Measurements from ENCODE around the gene BSND.
A peak's percentile ranks its signal among the peaks of the same experiment; 100 is the strongest.
"Not testable (repeated sequence)": the region's sequence is repeated elsewhere in the genome, so short reads cannot be mapped to it uniquely, and the experiment has no call there.

BSND gene

DNA sequence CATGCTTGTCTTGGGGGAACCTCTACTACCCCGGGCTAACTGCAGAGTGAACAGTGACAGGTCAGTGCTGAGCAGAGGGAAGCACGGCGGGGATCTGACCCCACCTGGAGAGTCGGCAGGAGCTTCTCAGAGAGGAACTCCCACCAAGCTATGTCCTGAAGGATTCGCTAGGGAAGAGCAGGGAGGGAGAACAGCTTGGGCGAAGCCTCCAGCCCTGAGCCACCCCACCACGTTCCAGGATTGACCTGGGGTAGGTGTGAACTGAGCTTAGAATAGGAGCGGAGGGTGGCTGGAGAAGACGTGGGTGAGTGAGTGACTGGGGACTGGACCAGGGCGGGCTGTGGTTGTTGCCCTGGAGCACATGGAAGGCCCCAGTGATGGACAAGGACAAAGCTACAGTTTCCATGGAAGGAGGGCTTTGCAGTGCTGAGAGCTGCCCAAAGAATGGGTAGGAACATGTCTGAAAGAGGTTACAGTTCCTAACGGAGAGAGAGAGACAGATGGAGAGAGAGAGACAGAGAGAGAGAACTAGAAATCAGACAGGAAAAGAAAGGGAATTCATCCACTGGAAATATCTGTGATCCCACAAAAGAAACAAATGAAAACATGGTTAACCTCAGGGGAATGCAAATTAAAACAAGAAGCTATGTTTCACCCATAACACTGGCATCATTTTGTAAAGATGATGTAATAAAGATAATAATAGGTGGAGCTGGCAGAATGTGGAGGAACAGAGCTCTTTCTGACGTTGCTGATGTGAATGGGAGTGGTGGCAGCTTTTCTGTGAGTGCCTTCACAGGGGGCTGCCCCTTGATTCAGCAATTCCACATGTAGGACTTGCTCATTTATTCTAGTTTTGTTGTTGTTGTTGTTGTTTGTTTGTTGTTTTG, 17.2 kb downstream of the BSND start:
- no peak for DNase-seq (ENCODE audit: low read depth in 2 of 2)

DNA sequence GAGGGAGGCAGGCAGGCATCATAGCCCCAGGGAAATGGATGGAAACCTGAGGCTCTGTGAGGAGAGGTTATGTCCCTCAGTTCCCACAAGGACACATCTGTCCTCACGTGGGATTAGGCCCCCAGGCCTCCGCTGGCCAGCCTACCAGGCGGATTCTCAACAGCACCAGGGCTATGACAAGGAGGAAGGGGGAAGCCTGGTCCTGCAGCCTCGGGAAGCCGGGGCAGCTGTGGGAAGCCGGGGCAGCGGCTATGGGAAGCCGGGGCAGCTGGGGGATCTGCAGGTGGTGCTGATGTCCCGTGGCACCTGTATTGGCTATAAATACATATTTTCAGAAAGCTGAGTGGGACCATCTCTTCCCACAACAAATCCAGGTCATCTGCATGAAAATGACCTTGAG, 19.7 kb downstream of the BSND start:
- no peak for DNase-seq (ENCODE audit: low read depth in 2 of 2)

GRCh38 chr1:55021942-55022546, 23.3 kb downstream of the BSND start:
- DNase-seq (ENCODE audit: low read depth in 2 of 2): peak; percentile 24 to 28

DNA sequence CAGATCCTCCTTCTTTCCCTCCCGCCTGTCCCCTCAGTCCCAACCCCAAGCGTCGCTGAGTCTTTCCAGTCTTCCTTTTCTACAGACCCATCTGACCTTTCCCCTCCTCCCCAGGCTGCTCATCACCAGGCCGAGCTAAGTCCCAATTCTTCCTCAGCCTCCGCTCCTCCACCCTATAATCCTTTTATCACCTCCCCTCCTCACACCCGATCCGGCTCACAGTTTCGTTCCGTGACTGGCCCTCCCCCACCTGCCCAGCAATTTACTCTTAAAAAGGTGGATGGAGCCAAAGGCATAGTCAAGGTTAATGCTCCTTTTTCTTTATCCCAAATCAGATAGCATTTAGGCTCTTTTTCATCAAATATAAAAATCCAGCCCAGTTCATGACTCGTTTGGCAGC, 25.4 kb downstream of the BSND start:
- DNase-seq (ENCODE audit: low read depth in 2 of 2): not testable (repeated sequence)

DNA sequence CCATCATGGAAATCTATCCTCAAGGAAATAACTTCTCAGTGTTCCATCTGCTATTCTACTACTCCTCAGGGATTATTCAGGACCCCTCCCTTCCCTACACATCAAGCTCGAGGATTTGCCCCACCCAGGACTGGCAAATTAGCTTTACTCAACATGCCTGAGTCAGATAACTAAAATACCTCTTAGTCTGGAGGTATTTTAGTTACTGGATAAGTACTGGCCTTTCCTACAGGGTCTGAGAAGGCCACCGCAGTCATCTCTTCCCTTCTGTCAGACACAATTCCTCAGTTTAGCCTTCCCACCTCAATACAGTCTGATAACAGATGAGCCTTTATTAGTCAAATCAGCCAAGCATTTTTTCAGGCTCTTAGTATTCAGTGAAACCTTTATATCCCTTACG, 27.9 kb downstream of the BSND start:
- not testable (repeated sequence) for DNase-seq (ENCODE audit: low read depth in 2 of 2)

GRCh38 chr1:55031098-55031497, 32.4 kb downstream of the BSND start:
- not testable (repeated sequence) for DNase-seq (ENCODE audit: low read depth in 2 of 2)

- no peak for DNase-seq (ENCODE audit: low read depth in 2 of 2)
Measured at GRCh38 chr1:55033265-55033614, 34.5 kb downstream of the BSND start.

GRCh38 chr1:55034476-55035133, 35.9 kb downstream of the BSND start:
- DNase-seq (ENCODE audit: low read depth in 2 of 2): no peak

DNA sequence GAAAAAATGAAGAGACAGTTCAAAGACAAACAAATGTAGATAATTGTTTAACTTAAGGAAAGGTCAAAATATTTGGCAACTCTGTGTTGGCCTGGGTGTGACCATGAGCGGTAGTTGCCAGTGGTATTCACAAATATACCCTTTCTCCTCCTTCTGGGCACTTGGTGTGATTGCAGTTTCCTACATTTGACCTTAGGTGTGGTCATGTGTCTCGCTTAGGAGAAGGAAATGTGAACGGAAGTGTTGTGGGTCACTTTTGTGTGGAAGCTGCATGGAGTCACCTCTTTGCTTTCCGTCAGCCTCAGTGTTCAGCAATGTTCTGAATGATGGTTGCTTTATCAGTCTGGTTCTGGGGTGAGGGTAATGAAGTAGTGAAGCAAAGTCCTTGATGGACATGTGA, 37.2 kb downstream of the BSND start:
- DNase-seq (ENCODE audit: low read depth in 2 of 2): no peak

DNA sequence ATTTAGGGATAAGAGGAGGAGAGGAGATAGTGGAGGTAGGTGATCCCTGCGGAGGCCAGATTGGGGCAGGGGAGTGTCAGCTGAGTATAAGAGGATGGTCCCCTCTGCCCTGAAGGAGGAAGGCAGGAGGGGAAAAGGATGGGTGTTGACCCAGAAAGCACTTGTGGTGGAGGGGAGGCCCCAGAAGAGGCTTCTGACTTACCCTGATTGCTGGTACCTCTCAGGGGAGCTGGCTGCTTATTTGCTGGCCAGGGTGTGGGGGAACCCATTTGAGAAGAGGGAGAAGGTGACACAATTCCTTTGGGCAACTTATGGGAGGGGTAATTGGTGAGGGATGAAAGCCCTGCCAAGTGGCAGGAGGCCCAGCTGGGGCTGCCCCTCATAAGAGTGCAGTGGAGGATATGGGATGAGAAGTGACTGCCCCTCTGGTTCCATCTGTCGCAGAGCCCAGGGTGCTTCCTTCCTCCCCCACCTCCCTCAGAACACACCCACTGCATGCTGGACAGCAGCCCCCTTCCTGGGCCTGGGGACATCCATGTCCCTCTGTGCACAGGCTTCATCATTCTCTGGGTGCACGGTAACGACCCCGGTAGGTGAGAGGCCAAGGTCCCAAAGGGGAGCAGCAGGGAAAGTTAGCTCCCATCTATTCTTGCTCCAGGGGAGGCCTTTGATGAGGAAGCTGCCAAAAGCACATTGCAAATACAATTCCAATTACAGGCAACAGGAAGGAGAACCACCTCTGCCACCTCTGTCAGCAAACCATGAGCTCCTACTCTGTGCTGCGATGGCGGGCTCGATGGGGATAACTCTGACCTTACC, 39.2 kb downstream of the BSND start:
- no peak for DNase-seq (ENCODE audit: low read depth in 2 of 2)

- DNase-seq (ENCODE audit: low read depth in 2 of 2): no peak
Measured at GRCh38 chr1:55038552-55038838, 39.8 kb downstream of the BSND start.

DNA sequence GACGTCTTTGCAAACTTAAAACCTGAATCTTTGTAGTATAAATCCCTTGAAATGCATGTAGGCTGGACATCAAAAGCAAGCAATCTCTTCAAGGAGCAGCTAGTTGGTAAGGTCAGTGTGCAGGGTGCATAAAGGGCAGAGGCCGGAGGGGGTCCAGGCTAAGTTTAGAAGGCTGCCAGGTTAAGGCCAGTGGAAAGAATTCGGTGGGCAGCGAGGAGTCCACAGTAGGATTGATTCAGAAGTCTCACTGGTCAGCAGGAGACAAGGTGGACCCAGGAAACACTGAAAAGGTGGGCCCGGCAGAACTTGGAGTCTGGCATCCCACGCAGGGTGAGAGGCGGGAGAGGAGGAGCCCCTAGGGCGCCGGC, 40.2 kb downstream of the BSND start:
- DNase-seq (ENCODE audit: low read depth in 2 of 2): no peak

- DNase-seq (ENCODE audit: low read depth in 2 of 2): no peak
Measured at GRCh38 chr1:55039342-55040082, 40.8 kb downstream of the BSND start, which contains the start of gene PCSK9. Gene PCSK9 (plus strand): TSS chr1:55039548. CDS start chr1:55039838, 290 bp downstream.

DNA sequence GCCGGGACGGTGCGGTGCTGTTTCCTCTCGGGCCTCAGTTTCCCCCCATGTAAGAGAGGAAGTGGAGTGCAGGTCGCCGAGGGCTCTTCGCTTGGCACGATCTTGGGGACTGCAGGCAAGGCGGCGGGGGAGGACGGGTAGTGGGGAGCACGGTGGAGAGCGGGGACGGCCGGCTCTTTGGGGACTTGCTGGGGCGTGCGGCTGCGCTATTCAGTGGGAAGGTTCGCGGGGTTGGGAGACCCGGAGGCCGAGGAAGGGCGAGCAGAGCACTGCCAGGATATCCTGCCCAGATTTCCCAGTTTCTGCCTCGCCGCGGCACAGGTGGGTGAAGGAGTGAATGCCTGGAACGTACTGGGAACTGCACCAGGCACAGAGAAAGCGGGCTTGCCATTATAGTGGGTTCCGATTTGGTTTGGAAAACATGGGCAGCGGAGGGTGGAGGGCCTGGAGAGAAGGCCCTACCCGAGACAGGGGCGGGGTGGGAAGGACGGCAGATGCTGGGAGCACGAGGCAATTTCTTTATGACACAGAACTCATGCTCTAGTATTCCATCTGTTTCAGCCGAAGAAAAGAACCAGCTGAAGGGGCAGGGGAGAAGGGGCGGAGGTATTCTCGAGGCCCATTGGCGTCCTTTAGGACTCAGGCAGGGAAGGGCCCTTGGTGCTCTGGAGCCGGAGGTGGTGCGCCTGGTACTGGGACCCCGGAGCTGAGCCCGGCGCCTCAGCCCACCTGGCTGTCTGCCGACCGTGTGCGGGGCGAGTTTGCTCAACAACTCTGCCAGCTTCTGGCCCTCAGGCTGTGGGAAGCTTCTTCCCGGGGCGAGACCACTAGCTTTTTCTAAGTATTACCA, 41.6 kb downstream of the BSND start:
- no peak for DNase-seq (ENCODE audit: low read depth in 2 of 2)

DNA sequence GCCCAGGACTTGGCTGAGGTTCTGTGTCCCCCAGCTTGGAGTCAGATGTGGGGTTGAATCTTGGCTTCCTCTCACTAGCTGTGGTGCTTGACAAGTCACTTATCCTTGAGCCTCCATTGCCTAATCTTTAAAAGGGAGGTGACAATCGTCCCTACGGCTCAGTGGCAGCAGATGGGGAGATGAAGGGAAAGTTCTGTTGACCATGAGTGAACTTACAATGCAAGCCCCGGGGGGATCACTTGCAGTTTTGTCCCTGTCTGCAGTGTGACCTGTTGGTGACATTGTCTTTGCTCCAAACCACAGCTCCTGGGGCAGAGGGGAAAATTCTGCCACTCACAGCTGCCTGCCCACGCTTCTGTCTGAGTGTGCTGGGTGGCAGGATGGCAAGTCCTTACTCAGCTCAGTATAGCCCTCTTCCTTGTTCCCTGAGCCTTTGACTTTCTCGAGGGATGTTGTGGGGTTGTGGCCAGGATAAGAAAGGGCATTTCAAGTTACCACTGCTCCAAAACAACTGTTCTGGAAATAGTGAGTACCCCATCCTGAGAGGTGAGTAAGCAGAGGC, 42.3 kb downstream of the BSND start:
- no peak for DNase-seq (ENCODE audit: low read depth in 2 of 2)

DNA sequence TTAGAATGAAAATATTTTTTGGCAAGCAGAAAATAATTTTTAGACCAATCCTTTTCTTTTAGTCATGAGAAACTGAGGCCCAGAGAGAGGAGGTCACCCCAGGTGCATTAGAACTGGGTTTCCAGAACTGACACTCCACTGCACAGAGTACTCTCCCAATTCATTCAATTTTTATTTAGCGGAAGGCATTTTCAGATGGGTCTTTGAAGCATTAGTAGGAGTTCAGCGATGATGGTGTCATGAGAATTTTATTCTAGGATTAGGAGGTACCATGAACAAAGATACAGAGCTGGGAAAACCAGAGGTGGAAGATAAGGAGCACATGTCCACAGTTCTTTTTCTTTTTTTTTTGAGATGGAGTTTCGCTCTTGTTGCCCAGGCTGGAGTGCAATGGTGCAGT, 42.9 kb downstream of the BSND start:
- no peak for DNase-seq (ENCODE audit: low read depth in 2 of 2)

DNA sequence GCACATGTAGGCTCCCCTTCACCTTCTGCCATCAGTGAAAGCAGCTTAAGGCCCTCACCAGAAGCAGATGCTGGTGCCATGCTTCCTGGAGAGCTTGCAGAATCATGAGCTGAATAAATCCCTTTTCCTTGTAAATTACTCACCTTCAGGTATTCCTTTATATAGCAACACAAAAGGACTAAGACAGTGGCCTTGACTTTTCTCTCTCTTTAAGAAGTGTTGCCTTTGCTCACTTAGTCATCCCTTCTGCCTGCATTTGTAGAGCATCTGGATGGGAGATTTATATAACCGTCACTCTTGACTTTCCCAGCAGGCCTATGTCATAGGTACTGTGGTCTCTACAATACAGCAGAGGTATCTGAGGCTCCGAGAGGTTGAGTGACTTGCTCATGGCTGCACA, 44.3 kb downstream of the BSND start:
- no peak for DNase-seq (ENCODE audit: low read depth in 2 of 2)

GRCh38 chr1:55043726-55044125, 45.0 kb downstream of the BSND start:
- DNase-seq (ENCODE audit: low read depth in 2 of 2): no peak

GRCh38 chr1:55044617-55045397, 46.1 kb downstream of the BSND start:
- no peak for DNase-seq (ENCODE audit: low read depth in 2 of 2)

All from stimulated activated CD8-positive, alpha-beta memory T cell treated with anti-CD3 and anti-CD28 coated beads, Interleukin-7, amount 100 ng/mL, for 1 hour (primary cell).